CD8-positive, alpha-beta memory T cell (primary cell): ENCODE results near the gene GALNT8. TPM values are rescaled to one million over a fixed set of nuclear protein-coding genes. Genes with fewer than 3 reads are reported as not detected.
"Not testable (repeated sequence)": the region's sequence is repeated elsewhere in the genome, so short reads cannot be mapped to it uniquely, and the experiment has no call there.

ENCODE experiments used
- CTCF ChIA-PET: fragments of 350-600 bp; sonication (Branson Sonifier 250); formaldehyde crosslinking; loops from one replicate; lab custom pipeline; 2021; ENCODE audit warnings: antibody characterized with exemption; lab: Charles Lee
- POLR2A ChIA-PET: fragments of 350-600 bp; sonication (Branson Sonifier 250); formaldehyde crosslinking; loops from one replicate; lab custom pipeline; 2021; ENCODE audit warnings: antibody characterized with exemption; lab: Charles Lee
- DNase-seq, 5 donors: peaks; one replicate each; pipeline versions ENCODE4 v3.0.0 to v3.0.0-alpha.2; 2020 to 2022; ENCODE audit warnings: mixed read lengths in 1 of 5
- H3K27ac ChIP-seq: one replicate; pipeline ENCODE4 v1.7.0; 2013; ENCODE audit warnings: low read depth, mild to moderate bottlenecking, low read length, moderate library complexity
- H3K27me3 ChIP-seq: 2 replicates; pipeline ENCODE4 v1.7.0; 2013; ENCODE audit warnings: low read length, mild to moderate bottlenecking; ENCODE audit not compliant: insufficient read depth, poor library complexity, severe bottlenecking
- H3K36me3 ChIP-seq: 2 replicates; pipeline ENCODE4 v1.7.0; 2013; ENCODE audit warnings: mild to moderate bottlenecking, low read length, moderate library complexity; ENCODE audit not compliant: insufficient read depth
- H3K4me1 ChIP-seq: 2 replicates; pipeline ENCODE4 v1.7.0; 2013; ENCODE audit warnings: mild to moderate bottlenecking, low read length, moderate library complexity; ENCODE audit not compliant: insufficient read depth
- H3K4me3 ChIP-seq: 2 replicates; pipeline ENCODE4 v1.7.0; 2013; ENCODE audit warnings: mild to moderate bottlenecking, low read length
- H3K9me3 ChIP-seq: 2 replicates; pipeline ENCODE4 v1.7.0; 2013; ENCODE audit warnings: mild to moderate bottlenecking, low read length
- H3K27ac Mint-ChIP-seq, 8 donors: one replicate each; pipeline ENCODE4 v1.8.0; 2020 to 2021; ENCODE audit warnings: mixed read lengths in 8 of 8, mild to moderate bottlenecking in 6 of 8, inconsistent platforms in 3 of 8, moderate library complexity in 3 of 8
- H3K27me3 Mint-ChIP-seq, 2 donors: one replicate each; pipeline ENCODE4 v1.8.0; 2020 to 2021; ENCODE audit warnings: mixed read lengths in 2 of 2, mild to moderate bottlenecking in 1 of 2, moderate library complexity in 1 of 2
- H3K36me3 Mint-ChIP-seq, 3 donors: one replicate each; pipeline ENCODE4 v1.8.0; 2020 to 2021; ENCODE audit warnings: mixed read lengths in 3 of 3, inconsistent platforms in 1 of 3, mild to moderate bottlenecking in 1 of 3
- H3K4me1 Mint-ChIP-seq, 3 donors: one replicate each; pipeline ENCODE4 v1.8.0; 2020 to 2021; ENCODE audit warnings: mixed read lengths in 3 of 3, inconsistent platforms in 1 of 3, mild to moderate bottlenecking in 1 of 3
- H3K4me3 Mint-ChIP-seq, 7 donors: one replicate each; pipeline ENCODE4 v1.8.0; 2020 to 2021; ENCODE audit warnings: mixed read lengths in 7 of 7, mild to moderate bottlenecking in 6 of 7, moderate library complexity in 4 of 7, inconsistent platforms in 2 of 7
- H3K9me3 Mint-ChIP-seq, 5 donors: one replicate each; pipeline ENCODE4 v1.8.0; 2020 to 2022; ENCODE audit warnings: mixed read lengths in 5 of 5, mild to moderate bottlenecking in 3 of 5, moderate library complexity in 2 of 5, inconsistent platforms in 1 of 5
- polyA plus RNA-seq: library from polyadenylated mRNA; unstranded; fragments of 300-500 nt; fragmentation: Illumina TruSeq; gene quantifications from one replicate; pipeline ENCODE4 v1.2.3, GENCODE V29; 2021
- total RNA-seq, 2 experiments: library from RNA; stranded (reverse); gene quantifications; one replicate each; pipeline ENCODE4 v1.2.3, GENCODE V29; 2021

GALNT8 gene
- total and polyA plus RNA-seq, 3 experiments from 2014 or later, result 0.20 to 3.2 (median 0.22) TPM

GRCh38 chr12:4745249-4745648, 25.0 kb downstream of the GALNT8 start:
- H3K27me3 Mint-ChIP-seq, result peaks cover 6 to 20% of the 10 kb centered on the region in 2 donors
- H3K4me3 ChIP-seq, result no peak overlapping the region
- peaks cover 0 to 4% (median 0%) of the 10 kb centered on the region in 3 donors for H3K36me3 Mint-ChIP-seq
- no peak for DNase-seq
- ChIA-PET CTCF (no interaction called here), POLR2A (no interaction called here)
- peaks cover 0 to 5% (median 0%) of the 10 kb centered on the region in 5 donors for H3K9me3 Mint-ChIP-seq
- no peaks in the 10 kb centered on the region for H3K4me1 Mint-ChIP-seq
- no peaks in the 10 kb centered on the region for H3K4me1 ChIP-seq
- H3K36me3 ChIP-seq, result no peaks in the 10 kb centered on the region
- H3K9me3 ChIP-seq, result no peaks in the 10 kb centered on the region
- no peak overlapping the region for H3K27ac Mint-ChIP-seq
- H3K27me3 ChIP-seq, result no peaks in the 10 kb centered on the region
- no peak overlapping the region for H3K27ac ChIP-seq
- no peak overlapping the region for H3K4me3 Mint-ChIP-seq

- H3K36me3 ChIP-seq, H3K27ac ChIP-seq, H3K4me3 Mint-ChIP-seq, CTCF ChIA-PET, DNase-seq, H3K4me3 ChIP-seq, H3K9me3 Mint-ChIP-seq, H3K27me3 Mint-ChIP-seq, H3K27me3 ChIP-seq, H3K4me1 ChIP-seq, H3K27ac Mint-ChIP-seq, H3K4me1 Mint-ChIP-seq, H3K36me3 Mint-ChIP-seq, POLR2A ChIA-PET, H3K9me3 ChIP-seq: not testable (repeated sequence)
Observed at GRCh38 chr12:4751654-4752053, 31.5 kb downstream of the GALNT8 start.

- no peaks in the 10 kb centered on the region for H3K4me1 ChIP-seq
- CTCF ChIA-PET, result no interaction called here
- Mint-ChIP-seq H3K27ac (no peak overlapping the region), H3K4me1 (peaks cover 0 to 7% (median 2%) of the 10 kb centered on the region in 3 donors), H3K27me3 (peaks cover 0 to 5% of the 10 kb centered on the region in 2 donors), H3K36me3 (peaks cover 0 to 5% (median 0%) of the 10 kb centered on the region in 3 donors), H3K4me3 (no peak overlapping the region), H3K9me3 (no peaks in the 10 kb centered on the region)
- no peaks in the 10 kb centered on the region for H3K36me3 ChIP-seq
- H3K9me3 ChIP-seq, result no peaks in the 10 kb centered on the region
- H3K27me3 ChIP-seq, result no peaks in the 10 kb centered on the region
- POLR2A ChIA-PET, result no interaction called here
- no peak for DNase-seq
- no peak overlapping the region for H3K4me3 ChIP-seq
- no peak overlapping the region for H3K27ac ChIP-seq
Observed at GRCh38 chr12:4762773-4763172, 42.6 kb downstream of the GALNT8 start.

GRCh38 chr12:4763549-4763948, 43.3 kb downstream of the GALNT8 start:
- H3K4me3 ChIP-seq, result no peak overlapping the region
- Mint-ChIP-seq H3K27me3 (peaks cover 0 to 5% of the 10 kb centered on the region in 2 donors), H3K9me3 (no peaks in the 10 kb centered on the region), H3K4me3 (no peak overlapping the region), H3K27ac (peak overlapping the region in 1 of 8 donors; percentile 4), H3K4me1 (peaks cover 0 to 7% (median 2%) of the 10 kb centered on the region in 3 donors), H3K36me3 (peaks cover 0 to 5% (median 0%) of the 10 kb centered on the region in 3 donors)
- POLR2A ChIA-PET, result no interaction called here
- H3K36me3 ChIP-seq, result no peaks in the 10 kb centered on the region
- DNase-seq, result no peak
- H3K27me3 ChIP-seq, result no peaks in the 10 kb centered on the region
- H3K9me3 ChIP-seq, result no peaks in the 10 kb centered on the region
- H3K27ac ChIP-seq, result no peak overlapping the region
- CTCF ChIA-PET, result no interaction called here
- no peaks in the 10 kb centered on the region for H3K4me1 ChIP-seq

- no peak overlapping the region for H3K27ac Mint-ChIP-seq
- peaks cover 0 to 7% (median 2%) of the 10 kb centered on the region in 3 donors for H3K4me1 Mint-ChIP-seq
- Histone ChIP-seq H3K4me3 (no peak overlapping the region), H3K4me1 (no peaks in the 10 kb centered on the region), H3K27ac (no peak overlapping the region), H3K36me3 (no peaks in the 10 kb centered on the region), H3K9me3 (no peaks in the 10 kb centered on the region), H3K27me3 (no peaks in the 10 kb centered on the region)
- POLR2A ChIA-PET, result no interaction called here
- DNase-seq, result no peak
- H3K27me3 Mint-ChIP-seq, result peaks cover 4 to 10% of the 10 kb centered on the region in 2 donors
- CTCF ChIA-PET, result interaction anchor here (1.4 kb wide), 1 partner anchor 9 kb away, joined by 5 read pairs; no protein-coding TSS in a partner anchor
- H3K9me3 Mint-ChIP-seq, result no peaks in the 10 kb centered on the region
- peaks cover 0 to 8% (median 0%) of the 10 kb centered on the region in 3 donors for H3K36me3 Mint-ChIP-seq
- no peak overlapping the region for H3K4me3 Mint-ChIP-seq
Observed at GRCh38 chr12:4766445-4766844, 46.2 kb downstream of the GALNT8 start.

GRCh38 chr12:4767186-4767585, 47.0 kb downstream of the GALNT8 start:
- H3K27me3 Mint-ChIP-seq, result peaks cover 4 to 12% of the 10 kb centered on the region in 2 donors

GRCh38 chr12:4768341-4768740, 48.1 kb downstream of the GALNT8 start:
- Histone ChIP-seq H3K4me3 (no peak overlapping the region), H3K4me1 (no peaks in the 10 kb centered on the region), H3K27me3 (no peaks in the 10 kb centered on the region), H3K9me3 (no peaks in the 10 kb centered on the region), H3K27ac (no peak overlapping the region), H3K36me3 (no peaks in the 10 kb centered on the region)
- ChIA-PET CTCF (no interaction called here), POLR2A (no interaction called here)
- Mint-ChIP-seq H3K27ac (no peak overlapping the region), H3K9me3 (no peaks in the 10 kb centered on the region), H3K4me3 (no peak overlapping the region), H3K4me1 (peaks cover 0 to 4% (median under 1%) of the 10 kb centered on the region in 3 donors), H3K27me3 (peaks cover 4 to 12% of the 10 kb centered on the region in 2 donors), H3K36me3 (peaks cover 0 to 5% (median 0%) of the 10 kb centered on the region in 3 donors)
- no peak for DNase-seq

More at GRCh38 chr12:4767186-4767585, 47.0 kb downstream of the GALNT8 start:
- H3K36me3 ChIP-seq, result no peaks in the 10 kb centered on the region
- CTCF ChIA-PET, result no interaction called here
- no peak overlapping the region for H3K27ac Mint-ChIP-seq
- peaks cover 0 to 7% (median 2%) of the 10 kb centered on the region in 3 donors for H3K4me1 Mint-ChIP-seq
- no peaks in the 10 kb centered on the region for H3K9me3 ChIP-seq
- H3K4me3 Mint-ChIP-seq, result no peak overlapping the region
- no peak for DNase-seq
- no peaks in the 10 kb centered on the region for H3K4me1 ChIP-seq
- POLR2A ChIA-PET, result no interaction called here
- no peaks in the 10 kb centered on the region for H3K27me3 ChIP-seq
- peaks cover 0 to 8% (median 0%) of the 10 kb centered on the region in 3 donors for H3K36me3 Mint-ChIP-seq
- no peak overlapping the region for H3K4me3 ChIP-seq
- H3K9me3 Mint-ChIP-seq, result no peaks in the 10 kb centered on the region
- H3K27ac ChIP-seq, result no peak overlapping the region

- no peaks in the 10 kb centered on the region for H3K4me1 Mint-ChIP-seq
- no peak overlapping the region for H3K27ac Mint-ChIP-seq
- Histone ChIP-seq H3K27ac (no peak overlapping the region), H3K4me1 (no peaks in the 10 kb centered on the region), H3K27me3 (no peaks in the 10 kb centered on the region), H3K9me3 (no peaks in the 10 kb centered on the region), H3K36me3 (no peaks in the 10 kb centered on the region), H3K4me3 (no peak overlapping the region)
- no peak overlapping the region for H3K4me3 Mint-ChIP-seq
- no peaks in the 10 kb centered on the region for H3K9me3 Mint-ChIP-seq
- CTCF ChIA-PET, result no interaction called here
- peaks cover 0 to 5% (median 0%) of the 10 kb centered on the region in 3 donors for H3K36me3 Mint-ChIP-seq
- H3K27me3 Mint-ChIP-seq, result peaks cover 4 to 12% of the 10 kb centered on the region in 2 donors
- DNase-seq, result no peak
- POLR2A ChIA-PET, result no interaction called here
Observed at GRCh38 chr12:4769073-4769472, 48.9 kb downstream of the GALNT8 start.
